Stimulated activated CD4-positive, alpha-beta T cell treated with anti-CD3 and anti-CD28 coated beads, Interleukin-1b, Interleukin-23, amount 100 ng/mL, for 24 hours (primary cell): ENCODE measurements around the gene BABAM2.
"Not testable (repeated sequence)": the region's sequence is repeated elsewhere in the genome, so short reads cannot be mapped to it uniquely, and the experiment has no call there.

Experiments used
- DNase-seq, 4 experiments: peaks; one replicate each; pipeline ENCODE4 v3.0.0-alpha.2; 2020; ENCODE audit warnings: low read depth in 4 of 4, low spot score in 1 of 4

Gene BABAM2

GRCh38 chr2:28228434-28228995, 338.0 kb downstream of the BABAM2 start:
- no peak for DNase-seq

DNA sequence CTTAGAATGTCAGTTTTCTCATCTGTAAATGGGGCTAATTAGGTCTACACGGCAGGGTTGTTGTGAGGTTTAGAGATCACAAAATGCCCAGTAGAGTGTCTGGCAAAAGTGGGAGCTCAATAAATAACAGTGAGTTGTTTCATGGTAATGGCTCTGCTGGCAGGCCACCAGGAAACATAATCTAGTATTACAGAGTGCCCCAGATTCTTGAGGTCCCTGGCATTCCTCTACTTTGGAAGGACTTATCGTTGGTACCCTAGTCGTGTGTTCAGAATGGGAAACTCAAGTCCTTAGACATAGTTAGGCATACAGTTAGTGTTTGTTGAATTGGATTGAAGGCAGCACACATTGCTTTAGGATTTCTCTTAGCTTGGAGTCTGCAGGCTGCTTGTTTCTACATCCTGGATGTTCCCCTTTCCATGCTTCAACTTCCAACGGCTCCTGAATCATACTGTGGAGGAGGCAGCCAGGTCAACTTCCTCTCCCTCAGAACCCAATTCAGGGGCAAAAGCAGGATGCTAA, 340.6 kb downstream of the BABAM2 start:
- no peak for DNase-seq

GRCh38 chr2:28232295-28232694, 341.8 kb downstream of the BABAM2 start:
- no peak for DNase-seq

DNA sequence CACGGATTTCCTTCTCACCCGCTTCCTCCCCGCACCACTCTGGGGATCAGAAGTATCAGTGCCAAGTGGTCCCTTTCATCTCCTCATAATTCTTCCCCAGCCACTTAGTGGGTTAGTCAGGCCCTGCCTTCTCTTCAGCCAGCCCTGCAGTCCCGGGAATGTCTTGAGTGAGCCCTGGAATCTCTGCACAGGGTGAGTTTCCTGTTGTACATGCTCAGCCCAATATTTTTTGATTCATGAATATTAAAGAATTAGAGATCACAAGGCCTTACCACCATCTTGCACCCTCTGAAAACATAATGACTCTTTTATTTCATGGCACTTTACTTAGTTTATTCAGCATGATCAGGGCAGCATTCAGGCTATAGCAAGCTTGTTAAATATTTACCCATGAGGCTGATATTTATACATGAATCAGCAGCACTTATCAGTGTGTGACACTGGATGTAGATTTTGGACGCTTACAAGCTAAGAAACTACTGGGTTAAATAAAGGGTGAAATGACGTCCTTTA, 342.7 kb downstream of the BABAM2 start:
- no peak for DNase-seq

GRCh38 chr2:28234807-28235206, 344.3 kb downstream of the BABAM2 start:
- DNase-seq: no peak

DNA sequence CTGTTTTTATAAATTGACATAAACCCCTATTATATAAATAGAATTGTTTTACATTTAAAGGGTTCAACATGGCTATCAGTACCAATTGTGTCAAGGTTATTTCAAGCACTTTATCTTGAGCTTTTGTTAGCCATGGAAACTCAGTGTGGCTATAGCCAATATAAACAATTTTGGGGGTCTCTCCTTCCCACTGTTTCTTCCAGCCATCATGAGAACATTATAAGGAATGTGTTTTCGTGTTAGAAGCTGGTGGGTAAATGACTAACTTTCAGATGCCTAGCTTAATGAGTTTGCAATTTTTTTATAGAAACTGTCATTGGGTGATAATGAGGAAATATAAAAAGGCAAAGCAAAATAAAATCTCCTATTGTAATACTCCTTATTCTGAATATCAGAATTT, 348.7 kb downstream of the BABAM2 start:
- no peak for DNase-seq

GRCh38 chr2:28240937-28241336, 350.4 kb downstream of the BABAM2 start:
- no peak for DNase-seq

GRCh38 chr2:28247290-28247689, 356.8 kb downstream of the BABAM2 start:
- no peak for DNase-seq

DNA sequence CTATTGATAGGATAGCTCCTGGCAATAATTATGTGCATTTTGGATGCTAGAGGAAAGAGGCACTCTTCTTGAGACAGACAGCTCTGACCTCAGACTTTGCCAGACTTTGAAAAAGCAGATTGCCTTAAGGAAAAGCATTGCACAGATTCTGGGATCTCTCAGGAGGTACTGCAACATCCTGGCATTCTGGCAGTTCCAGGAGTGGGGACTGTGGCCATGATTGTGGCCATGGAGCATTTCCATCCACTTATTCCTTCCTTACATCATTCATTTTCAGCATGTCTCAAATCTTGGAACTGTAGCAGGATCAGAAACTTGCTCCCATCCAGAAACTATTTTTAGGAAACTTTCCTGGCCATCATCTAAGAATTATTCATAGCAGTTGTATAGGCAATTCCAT, 357.2 kb downstream of the BABAM2 start:
- no peak for DNase-seq

DNA sequence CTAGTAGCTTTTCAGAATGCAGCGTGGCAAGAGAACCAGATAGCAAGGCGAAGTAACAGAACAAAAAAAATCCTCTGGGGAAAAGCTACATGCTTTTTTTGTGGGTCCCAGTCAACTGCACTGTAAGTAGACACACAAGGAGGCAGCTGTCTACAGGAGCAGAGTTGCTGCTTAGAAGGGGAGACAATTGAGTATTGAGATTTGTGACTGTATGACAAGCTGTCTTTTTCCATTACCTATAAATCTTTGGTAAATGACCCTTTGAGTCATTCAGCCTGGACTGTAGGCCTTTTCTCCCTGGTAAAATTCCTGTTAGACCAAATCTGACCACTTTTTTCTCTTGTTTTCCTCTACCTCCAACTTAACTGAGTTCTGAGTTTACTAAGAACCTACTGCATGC, 358.0 kb downstream of the BABAM2 start:
- no peak for DNase-seq

GRCh38 chr2:28250006-28250405, 359.5 kb downstream of the BABAM2 start:
- no peak for DNase-seq

DNA sequence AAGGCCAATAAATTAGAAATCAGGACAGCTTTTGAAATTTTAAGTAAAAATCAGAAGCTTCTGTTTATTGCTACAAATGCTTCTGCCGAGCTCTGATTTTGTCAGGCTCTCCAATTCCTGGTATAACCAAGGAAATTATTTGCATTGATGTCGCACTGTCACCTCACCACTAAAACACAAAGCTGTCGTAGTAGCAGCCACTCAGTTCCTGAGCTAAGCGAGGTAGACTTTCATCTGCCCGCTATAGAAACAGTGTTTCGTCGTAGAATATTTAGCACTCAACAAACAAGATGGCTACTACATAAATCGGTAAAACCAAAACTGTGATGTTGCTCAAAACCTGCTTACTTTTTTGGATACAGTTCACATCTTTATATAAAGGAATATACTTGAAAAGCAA, 360.8 kb downstream of the BABAM2 start:
- no peak for DNase-seq

GRCh38 chr2:28252311-28252710, 361.8 kb downstream of the BABAM2 start:
- peak in 1 of 4 experiments; percentile 25 for DNase-seq

- DNase-seq: no peak
Observed at GRCh38 chr2:28253543-28253942, 363.0 kb downstream of the BABAM2 start.

DNA sequence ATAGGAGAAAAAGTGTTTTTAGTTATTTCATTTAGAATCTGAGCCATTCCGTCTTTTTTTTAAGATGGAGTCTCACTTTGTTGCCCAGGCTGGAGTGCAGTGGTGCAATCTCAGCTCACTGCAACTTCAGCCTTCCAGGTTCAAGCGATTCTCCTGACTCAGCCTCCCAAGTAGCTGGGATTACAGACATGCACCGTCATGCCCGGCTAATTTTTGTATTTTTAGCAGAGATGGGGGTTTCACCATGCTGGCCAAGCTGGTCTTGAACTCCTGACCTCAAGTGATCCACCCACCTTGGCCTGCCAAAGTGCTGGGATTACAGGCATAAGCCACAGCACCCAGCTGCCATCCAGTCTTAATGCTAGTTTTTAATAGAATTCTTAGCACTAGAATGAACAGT, 364.7 kb downstream of the BABAM2 start:
- not testable (repeated sequence) for DNase-seq

DNA sequence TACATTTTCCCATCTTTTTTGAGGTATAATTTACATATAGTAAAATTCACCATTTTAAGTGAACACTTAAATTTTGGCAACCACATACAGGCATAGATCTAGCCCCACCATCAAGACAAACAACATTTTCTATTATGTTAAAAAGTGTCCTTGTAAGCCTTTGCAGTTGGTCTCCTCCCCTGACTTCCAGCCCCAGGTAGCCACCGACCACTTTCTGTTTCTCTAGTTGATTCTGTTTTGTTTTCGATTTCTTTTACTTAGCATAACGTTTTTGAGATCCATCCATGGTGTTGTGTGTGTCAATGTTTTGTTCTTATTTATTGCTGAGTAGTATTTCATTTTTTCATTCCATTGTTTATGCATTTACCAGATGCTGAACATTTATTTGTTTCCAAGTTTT, 366.7 kb downstream of the BABAM2 start:
- DNase-seq: no peak

DNA sequence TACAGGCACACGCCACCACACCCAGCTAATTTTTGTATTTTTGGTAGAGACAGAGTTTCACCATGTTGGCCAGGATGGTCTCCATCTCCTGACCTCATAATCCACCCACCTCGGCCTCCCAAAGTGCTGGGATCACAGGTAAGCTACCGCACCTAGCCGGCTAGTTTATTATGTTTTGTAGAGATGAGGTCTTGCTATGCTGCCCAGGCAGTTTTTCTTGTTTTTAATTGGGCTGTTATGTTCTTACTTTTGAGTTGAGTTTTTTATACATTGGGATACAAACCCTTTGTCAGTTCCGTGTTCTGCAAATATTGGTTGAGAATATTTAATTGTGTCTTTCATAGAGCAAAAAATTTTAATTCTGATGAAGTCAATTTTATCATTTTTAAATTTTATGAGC, 368.7 kb downstream of the BABAM2 start:
- DNase-seq: not testable (repeated sequence)

DNA sequence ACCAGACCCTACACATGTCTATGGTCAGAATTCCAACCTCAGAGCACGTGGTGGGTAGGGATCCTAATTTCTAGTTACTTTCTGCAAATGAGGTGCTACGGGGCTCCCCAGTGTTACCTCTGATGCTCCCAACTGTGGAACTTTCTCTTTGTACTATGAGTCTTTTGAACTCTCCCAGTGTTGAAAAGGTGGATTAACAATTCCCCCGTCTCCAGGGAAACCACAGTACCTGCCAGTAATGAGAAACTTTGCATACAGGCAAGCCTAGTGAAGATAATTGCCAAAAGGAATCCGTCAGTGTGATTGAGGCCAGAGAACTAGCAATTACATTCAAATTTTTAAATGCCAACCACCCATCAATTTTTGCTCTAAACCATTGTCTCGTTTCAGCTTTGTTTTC, 373.2 kb downstream of the BABAM2 start:
- no peak for DNase-seq

GRCh38 chr2:28267282-28267681, 376.8 kb downstream of the BABAM2 start:
- no peak for DNase-seq

DNA sequence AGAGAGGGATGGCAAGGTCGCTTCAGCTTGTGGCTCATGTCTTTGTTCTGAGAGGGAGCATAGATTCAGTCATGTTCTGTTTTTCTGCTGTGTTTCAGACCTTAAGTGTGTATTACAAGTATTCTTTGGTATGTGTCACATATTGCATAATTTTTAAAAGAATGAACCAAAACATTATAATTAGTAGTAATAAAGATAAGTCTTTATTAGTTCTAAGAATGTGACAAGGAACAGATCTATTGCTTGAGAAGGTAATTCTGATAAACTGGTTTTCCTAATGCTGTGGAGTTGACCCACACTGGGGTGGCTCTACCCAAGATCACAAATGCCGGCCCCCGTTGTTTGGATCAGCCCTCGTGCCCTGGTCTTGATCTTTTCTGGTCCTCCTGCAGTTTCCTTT, 377.9 kb downstream of the BABAM2 start:
- no peak for DNase-seq

- no peak for DNase-seq
Observed at GRCh38 chr2:28269019-28269784, 378.7 kb downstream of the BABAM2 start.

GRCh38 chr2:28270456-28271152, 380.1 kb downstream of the BABAM2 start:
- DNase-seq: no peak
